Measurements from ENCODE around the gene UBE2G1. TPM values are rescaled to one million over a fixed set of nuclear protein-coding genes. Genes with fewer than 3 reads are reported as not detected.
A peak's percentile ranks its signal among the peaks of the same experiment; 100 is the strongest.
"Not testable (repeated sequence)": the region's sequence is repeated elsewhere in the genome, so short reads cannot be mapped to it uniquely, and the experiment has no call there.

UBE2G1 gene
- total RNA-seq, 1 donor from 2014 or later: 80.4 TPM

DNA sequence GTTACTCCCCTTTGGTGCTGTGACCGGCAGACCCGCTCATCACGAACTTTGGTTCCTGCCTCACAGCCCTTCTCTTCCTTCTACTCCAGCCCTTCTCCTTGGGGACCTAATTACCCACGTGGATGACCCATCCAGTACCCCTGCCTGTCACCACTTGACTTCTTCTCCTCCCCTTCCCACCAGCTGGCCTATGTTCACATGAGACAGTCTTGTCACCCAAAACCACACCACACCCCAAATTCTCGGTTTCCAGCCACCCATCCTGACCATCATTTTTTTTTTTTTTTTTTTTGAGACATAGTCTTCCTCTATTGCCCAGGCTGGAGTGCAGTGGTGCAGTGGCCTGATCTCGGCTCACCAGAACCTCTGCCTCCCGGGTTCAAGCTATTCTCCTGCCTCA lies 10.8 kb upstream of the UBE2G1 start:
- intact Hi-C loops (cut with DNase I): not testable (repeated sequence)

DNA sequence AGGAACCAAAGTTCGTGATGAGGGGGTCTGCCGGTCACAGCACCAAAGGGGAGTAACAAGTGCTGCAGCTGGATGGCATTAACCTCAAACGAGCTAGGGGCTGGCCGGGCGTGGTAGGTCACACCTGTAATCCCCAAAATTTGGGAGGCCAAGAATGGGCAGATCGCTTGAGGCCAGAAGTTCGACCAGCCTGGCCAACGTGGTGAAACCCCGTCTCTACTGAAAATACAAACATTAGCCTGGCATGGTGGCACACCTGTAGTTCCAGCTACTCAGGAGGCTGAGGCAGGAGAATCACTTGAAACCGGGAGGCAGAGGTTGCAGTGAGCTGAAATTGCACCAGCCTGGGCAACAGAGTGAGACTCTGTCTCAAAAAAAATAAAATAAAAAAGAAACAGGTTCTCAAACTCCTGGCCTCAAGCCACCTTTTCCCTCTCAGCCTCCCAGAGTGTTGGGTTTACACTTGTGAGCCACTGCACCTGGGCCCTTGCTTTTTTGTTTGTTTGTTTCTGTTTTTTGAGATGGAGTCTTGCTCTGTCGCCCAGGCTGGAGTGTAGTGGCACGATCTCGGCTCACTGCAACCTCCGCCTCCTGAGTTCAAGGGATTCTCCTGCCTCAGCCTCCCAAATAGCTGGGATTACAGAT lies 9.4 kb upstream of the UBE2G1 start:
- DNase-seq (ENCODE audit: low spot score): not testable (repeated sequence)

More for the DNA sequence above, 10.8 kb upstream of the UBE2G1 start:
- DNase-seq (ENCODE audit: low spot score): not testable (repeated sequence)

DNA sequence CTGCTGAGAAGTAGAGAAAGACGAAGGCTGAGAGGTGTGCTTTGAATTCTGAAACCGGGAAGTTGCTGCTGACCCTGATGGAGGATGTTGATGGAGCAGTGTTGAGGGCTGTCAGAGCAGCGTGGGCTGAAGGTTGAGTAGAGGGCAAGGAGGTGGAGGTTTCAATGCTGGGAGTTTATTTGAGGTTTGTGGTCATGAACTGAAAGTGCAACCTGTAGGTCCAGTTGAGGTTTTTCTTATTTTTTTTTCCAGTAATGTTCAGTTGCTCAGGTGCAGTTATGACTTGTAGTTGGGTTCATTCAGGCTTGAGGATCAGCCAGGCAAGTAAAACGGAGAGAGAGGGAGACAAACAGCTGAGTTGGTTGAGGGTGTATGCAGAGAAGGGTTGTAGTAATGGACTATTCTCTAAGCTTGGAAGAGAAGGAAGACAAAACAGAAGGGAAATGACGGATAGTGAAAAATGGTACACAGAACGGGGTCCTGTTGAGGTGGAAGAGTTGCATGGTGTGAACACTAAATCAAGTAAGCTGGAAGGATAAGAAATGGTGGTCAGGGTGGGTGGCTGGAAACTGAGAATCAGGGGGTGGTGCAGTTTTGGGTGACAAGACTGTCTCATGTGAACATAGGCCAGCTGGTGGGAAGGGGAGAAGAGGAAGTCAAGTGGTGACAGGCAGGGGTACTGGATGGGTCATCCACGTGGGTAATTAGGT lies 8.7 kb upstream of the UBE2G1 start:
- DNase-seq (ENCODE audit: low spot score): no peak
- intact Hi-C loops (cut with DNase I): no loop called here

More for the DNA sequence above, 9.4 kb upstream of the UBE2G1 start:
- intact Hi-C loops (cut with DNase I): not testable (repeated sequence)

DNA sequence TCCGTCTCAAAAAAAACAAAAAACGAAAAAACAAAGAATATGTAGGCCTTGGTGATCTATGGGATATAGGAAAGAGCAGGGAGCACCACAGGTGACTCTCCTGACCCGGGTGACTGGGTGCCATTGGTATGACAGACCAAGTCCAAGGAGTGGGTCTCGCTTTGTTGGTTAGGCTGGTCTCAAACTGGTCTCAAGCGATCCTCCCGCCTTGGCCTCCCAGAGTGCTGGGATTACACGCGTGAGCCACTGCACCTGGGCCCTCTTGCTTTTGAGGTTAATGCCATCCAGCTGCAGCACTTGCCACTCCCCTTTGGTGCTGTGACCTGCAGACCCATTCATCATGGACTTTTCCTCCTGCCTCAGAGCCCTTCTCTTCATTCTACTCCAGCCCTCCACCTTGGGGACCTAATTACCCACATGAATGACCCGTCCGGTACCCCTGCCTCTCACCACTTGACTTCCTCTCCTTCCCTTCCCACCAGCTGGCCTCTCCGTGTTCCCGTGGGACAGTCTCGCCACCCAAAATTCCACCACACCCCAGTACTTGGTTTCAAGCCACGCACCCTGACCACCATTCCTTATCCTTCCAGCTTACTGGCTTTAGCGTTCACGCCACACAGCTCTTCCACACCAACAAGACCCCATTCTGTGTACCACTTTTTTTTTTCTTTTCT lies 3.2 kb upstream of the UBE2G1 start:
- DNase-seq (ENCODE audit: low spot score): no peak
- intact Hi-C loops (cut with DNase I): loop anchor here (5.0 kb wide), 2 partner anchors 57 to 227 kb away; partner anchors contain the start of genes CYB5D2 and ZZEF1

DNA sequence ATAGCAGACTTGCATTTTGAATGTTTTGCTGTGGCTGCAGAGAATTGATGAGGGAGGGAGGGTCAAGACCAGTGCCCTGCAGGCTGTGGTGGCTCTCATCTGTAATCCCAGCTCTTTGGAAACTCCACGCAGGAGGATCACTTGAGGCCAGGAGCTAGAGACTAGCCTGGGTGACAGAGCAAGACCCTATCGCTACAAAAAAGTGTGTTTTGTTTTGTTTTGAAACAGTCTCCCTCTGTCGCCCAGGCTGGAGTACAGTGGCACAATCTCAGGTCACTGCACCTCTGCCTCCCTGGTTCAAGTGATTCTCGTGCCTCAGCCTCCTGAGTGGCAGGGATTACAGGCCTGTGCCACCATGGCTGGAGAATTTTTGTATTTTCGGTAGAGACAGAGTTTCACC lies 1.9 kb upstream of the UBE2G1 start:
- no peak for DNase-seq (ENCODE audit: low spot score)
- intact Hi-C loops (cut with DNase I): loop anchor here (5.0 kb wide), 2 partner anchors 56 to 226 kb away; partner anchors contain the start of genes CYB5D2 and ZZEF1

DNA sequence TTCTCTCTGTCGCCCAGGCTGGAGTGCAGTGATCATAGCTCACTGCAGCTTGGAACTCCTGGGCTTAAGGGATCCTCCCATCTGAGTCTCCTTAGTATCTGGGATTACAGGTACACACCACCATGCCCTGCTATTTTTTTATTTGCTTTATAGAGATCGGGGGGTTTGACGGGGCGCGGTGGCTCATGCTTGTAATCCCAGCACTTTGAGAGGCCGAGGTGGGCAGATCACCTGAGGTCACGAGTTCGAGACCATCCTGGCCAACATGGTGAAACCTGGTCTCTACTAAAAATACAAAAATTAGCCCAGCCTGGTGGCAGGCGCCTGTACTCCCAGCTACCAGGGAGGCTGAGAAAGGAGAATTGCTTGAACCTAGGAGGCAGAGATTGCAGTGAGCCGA lies 702 bp upstream of the UBE2G1 start:
- intact Hi-C loops (cut with DNase I): loop anchor here (2.0 to 5.0 kb wide), 3 partner anchors 55 to 225 kb away; partner anchors contain the start of genes CYB5D2 and ZZEF1

DNA sequence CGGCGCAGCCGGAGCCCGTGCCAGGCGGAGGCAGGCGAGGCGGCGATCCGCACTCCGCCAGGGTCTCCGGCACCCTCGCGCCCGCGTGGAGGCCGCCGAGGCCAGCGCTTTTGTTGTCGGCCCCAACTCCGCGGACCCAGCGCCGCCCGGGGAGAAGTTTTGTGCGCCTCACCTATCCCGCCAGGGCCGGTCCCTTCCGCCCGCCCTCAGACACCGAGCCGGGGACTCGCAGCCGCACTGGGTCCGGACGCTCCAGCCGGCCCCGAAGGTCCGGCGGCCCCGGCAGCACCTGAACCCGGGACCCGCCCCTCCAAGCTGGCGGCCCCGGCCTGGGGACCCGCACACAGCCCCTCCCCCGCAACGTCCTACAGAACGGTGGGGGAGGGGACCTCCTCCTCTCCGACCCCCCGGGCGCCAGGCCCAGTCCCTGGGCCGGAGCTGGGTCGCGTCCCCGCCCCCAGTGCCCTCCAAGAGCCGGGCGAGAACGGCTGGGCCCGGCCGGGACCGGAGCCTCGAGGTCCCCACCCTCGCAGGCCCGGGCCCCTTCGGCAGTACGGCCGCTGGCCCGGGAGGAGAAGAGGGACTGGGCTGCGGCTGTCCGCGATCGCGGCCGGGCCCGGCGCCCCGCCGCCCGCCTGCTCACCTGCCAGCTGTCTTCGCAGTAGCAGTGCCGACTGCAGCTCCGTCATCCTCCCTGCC lies 698 bp downstream of the UBE2G1 start:
- intact Hi-C loops (cut with DNase I): loop anchor here (2.0 to 5.0 kb wide), 3 partner anchors 53 to 223 kb away; partner anchors contain the start of genes CYB5D2 and ZZEF1
- peak; percentile 76 for DNase-seq (ENCODE audit: low spot score)

More for the DNA sequence above, 702 bp upstream of the UBE2G1 start:
- DNase-seq (ENCODE audit: low spot score): not testable (repeated sequence)

DNA sequence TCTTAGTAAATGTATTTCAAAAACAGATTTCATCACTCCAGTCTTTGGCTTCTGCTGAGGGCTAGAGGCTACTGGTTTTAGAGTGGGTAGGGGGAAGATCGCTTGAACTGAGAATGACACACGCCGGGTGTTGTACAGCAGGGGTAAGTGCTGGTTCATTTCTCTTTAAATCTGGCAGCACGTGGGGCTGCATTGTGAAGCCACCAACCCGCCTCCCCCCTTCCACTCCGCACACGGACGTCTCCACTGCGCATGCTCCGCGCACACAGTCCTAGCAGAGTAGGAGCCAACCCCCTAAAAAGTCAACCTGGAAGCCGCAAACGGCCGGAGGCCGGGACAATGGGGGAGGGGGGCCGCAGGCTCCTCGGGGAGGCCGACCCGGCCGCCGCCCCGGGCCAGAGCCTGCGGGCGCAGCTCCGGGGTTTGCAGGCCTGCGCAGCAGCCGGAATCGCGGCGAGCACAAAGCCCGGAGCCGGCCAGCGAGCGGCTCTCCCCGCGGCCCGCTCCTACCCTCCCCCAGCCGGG lies 1.3 kb downstream of the UBE2G1 start:
- intact Hi-C loops (cut with DNase I): loop anchor here (5.0 kb wide), 2 partner anchors 53 to 223 kb away; partner anchors contain the start of genes CYB5D2 and ZZEF1
- DNase-seq (ENCODE audit: low spot score): peak; percentile 95

DNA sequence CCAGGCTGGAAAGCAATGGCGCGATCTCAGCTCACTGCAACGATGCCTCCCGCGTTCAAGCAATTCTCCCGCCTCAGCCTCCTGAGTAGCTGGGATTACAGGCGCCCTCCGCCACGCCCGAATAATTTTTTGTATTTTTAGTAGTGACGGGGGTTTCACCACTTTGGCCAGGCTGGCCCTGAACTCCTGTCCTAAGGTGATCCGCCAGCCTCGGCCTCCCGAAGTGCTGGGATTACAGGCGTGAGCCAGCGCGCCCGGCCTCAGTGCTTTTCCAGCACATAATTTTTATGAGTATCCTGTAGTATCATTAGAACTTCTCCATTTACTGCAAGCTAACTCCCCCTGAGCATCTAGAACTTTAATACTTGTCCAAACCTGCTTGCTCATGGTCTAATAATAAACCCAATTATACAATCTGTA lies 1.8 kb downstream of the UBE2G1 start:
- no peak for DNase-seq (ENCODE audit: low spot score)
- intact Hi-C loops (cut with DNase I): loop anchor here (5.0 kb wide), 2 partner anchors 52 to 222 kb away; partner anchors contain the start of genes CYB5D2 and ZZEF1

DNA sequence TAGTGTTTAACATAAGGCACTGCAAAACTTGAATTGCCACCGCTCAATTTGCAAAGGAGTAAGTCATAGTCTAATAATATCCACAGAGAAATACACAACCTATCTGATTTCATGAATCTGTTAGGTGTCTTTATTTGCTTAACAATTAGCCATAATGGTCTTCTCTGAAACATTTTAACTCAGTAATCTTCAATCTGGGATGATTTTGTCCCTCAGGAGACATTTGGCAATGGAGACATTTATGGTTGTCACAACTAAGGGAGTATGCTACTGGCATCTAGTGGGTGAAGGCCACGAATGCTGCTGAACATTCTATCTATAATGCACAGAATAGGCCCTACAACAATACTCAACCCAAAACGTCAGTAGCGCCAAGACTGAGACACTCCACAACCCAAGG lies 4.3 kb downstream of the UBE2G1 start:
- no peak for DNase-seq (ENCODE audit: low spot score)
- intact Hi-C loops (cut with DNase I): no loop called here

DNA sequence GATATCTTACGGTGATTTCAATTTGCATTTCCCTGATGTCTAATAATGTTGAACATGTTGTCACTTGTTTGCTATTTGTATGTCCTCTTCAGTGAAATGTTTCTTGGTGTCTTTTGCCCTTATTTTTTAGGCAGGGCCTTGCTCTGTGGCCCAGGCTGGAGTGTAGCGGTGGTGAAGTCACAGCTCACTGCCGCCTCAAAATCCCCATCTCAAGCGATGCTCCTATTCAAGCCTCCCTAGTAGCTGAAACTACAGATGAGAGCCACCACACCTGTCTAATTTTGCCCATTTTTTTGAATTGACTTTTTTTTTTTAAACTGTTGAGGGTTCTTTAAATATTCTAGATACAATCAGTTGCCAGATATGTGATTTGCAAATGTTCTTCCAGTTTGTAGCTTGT lies 8.3 kb downstream of the UBE2G1 start:
- intact Hi-C loops (cut with DNase I): no loop called here
- DNase-seq (ENCODE audit: low spot score): no peak

DNA sequence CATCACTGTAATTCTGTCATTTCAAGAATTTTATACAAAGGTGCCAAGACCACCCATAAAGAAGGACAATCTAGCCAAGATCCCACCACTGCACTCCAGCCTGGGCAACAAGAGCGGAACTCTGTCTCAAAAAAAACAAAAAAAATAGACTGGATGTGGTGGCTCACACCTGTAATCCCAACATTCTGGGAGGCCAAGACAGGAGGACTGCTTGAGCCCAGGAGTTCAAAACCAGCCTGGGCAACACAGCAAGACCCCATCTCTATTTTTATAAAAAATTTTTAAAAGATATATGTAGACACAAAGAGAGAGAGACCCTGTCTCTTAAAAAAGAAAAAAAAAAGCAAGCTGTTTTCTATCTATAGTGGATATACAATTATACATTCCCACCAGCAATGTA lies 8.8 kb downstream of the UBE2G1 start:
- no peak for DNase-seq (ENCODE audit: low spot score)
- intact Hi-C loops (cut with DNase I): no loop called here

DNA sequence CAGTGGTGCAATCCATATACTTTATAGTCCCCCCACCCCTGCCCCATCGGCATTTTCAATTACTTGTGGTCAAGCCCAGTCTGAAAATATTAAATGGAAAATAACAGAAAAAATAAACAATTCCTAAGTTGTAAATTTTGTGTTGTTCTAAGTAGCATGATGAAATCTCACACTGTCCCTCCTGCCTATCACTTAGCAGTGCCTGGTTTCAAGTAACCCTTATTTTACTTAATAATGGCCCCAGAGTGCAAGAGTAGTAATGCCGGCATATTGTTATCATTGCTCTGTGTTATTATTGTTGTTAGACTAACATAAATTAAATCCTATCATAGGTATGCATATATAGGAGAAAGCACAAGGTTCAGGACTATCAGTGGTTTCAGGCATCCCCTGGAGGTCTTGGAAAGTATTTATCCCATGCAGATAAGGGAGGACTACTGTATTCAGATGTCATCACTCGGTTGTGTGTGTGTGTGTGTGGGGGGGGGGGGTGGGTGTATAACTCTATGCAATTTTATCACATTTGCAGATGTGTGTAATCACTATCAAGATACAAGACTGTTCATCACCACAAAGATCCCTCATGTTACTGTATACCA lies 9.3 kb downstream of the UBE2G1 start:
- intact Hi-C loops (cut with DNase I): no loop called here
- DNase-seq (ENCODE audit: low spot score): no peak

DNA sequence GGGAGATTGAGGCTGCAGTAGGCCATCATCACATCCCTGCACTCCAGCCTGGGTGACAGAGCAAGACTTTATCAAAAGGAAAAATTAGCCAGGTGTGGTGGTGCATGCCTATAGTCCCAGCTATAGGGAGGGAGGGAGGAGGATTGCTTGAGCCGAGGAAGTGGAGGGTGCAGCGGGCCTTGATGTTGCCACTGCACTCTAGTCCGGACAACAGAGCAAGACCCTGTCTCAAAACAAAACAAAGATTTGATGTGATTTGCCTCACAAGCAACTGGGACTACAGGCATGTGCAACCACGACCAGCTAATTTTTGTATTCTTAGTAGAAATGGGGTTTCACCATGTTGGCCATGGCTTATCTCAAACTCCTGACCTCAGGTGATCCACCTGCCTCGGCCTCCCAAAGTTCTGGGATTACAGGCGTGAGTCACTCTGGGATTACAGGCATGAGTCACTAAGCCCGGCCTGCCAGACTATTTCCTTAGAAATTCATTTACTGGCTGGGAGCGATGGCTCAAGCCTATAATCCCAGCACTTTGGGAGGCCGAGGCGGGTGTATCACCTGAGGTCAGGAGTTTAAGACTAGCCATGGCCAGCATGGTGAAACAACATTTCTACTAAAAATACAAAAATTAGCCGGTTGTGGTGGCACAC lies 11.5 kb downstream of the UBE2G1 start:
- intact Hi-C loops (cut with DNase I): no loop called here
- no peak for DNase-seq (ENCODE audit: low spot score)

DNA sequence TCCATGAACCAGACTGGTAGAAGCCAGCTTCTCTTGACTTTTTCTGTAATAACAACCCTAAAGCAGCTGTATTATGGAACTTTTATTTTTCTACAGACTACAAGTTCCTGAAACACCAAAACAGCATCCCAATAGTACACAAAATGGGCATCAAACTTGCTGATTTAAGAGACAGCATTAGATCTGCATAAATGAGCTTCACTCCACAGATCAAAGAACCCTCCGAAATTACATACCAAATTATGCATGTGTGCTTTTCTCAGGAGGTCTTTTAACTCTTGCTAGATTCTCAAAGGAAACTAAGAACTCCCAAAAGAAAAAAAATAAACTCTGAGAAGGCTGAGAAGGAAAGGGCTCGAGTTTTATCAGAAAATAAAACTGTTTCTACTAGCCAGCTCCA lies 12.3 kb downstream of the UBE2G1 start:
- intact Hi-C loops (cut with DNase I): no loop called here

DNA sequence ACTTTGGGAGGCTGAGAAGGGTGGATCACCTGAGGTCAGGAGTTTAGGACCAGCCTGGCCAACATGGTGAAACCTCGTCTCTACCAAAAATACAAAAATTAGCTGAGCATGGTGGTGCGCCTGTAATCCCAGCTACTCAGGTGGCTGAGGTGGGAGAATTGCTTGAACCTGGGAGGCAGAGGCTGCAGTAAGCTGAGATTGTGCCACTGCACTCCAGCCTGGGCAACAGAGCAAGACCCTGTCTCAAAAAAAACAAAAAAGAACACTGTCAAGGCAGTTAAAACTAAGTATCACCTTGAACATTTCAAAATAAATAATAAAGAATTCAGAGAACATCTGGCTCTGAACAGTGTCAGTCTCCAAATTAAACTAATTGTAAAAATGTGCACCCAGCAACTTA lies 16.3 kb downstream of the UBE2G1 start:
- DNase-seq (ENCODE audit: low spot score); intact Hi-C loops (cut with DNase I): not testable (repeated sequence)

More for the DNA sequence above, 12.3 kb downstream of the UBE2G1 start:
- DNase-seq (ENCODE audit: low spot score): no peak

DNA sequence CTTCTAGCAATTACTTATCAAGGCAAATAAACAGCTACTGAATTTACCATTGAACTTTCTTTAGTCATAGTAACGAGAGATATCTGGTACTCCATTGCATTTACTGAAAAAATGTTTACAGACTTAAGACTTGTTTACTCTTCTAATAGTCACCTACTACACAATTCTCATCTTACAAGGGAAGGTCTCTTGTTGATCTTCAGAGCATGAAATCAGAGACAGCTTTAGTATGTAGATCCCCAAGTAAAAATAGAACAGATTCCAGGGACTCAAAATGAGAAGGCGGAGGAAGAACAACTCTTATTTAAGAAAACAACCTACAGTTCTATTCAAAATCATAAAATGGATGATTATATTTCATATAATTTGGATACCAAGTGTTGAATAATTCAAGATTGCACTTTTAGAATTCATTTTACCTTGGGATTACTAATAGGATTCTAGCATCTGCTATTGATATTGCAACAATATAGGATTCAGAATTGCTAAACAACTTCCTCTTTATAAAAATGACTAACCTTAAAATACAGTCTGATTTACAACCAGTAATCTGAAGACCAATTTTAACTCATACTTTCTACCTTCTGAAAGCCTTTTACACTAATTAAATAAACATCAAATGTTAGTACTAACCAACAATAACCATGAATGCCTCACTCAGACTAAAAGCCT lies 20.8 kb downstream of the UBE2G1 start:
- no peak for DNase-seq (ENCODE audit: low spot score)
- intact Hi-C loops (cut with DNase I): no loop called here

DNA sequence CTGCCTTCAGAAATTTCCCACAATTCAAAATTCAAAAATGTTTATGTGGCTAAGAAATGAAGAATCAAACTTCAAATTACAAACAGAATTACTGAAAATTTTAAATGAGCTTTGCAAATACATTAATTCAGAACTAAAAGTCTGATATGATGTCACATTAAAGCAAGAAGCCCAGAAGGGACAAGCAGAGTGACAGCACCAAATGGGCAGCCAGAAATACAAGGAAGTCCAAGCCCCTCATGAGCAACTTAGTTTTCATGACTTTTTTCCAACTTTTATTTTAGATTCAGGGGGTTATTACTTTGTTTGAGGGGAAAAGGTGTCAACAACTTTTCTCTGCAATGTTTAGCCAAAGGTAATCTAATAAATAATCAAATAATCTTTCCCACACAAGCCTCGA lies 21.5 kb downstream of the UBE2G1 start:
- no peak for DNase-seq (ENCODE audit: low spot score)
- intact Hi-C loops (cut with DNase I): no loop called here

Data from cardiac septum (tissue), 1 donor.